ENCODE measurements around the gene AP2B1. TPM values are rescaled to one million over a fixed set of nuclear protein-coding genes. Genes with fewer than 3 reads are reported as not detected.

Gene AP2B1
- total and polyA plus RNA-seq, 9 of the 15 experiments (the other 6 are each of a cell fraction or from before 2014, with no cell fraction given), result 60.1 to 287 (median 105) TPM

- TF ChIP-seq RREB1 (CRISPR knock-in tag; IDR thresholded peaks at IDR 0.05) (no peak), ZNF253 (CRISPR knock-in tag; conservative IDR thresholded peaks at IDR 0.05) (no peak), SIRT6 (IDR thresholded peaks at IDR 0.05; ENCODE audit: low read depth, low read length) (no peak), TBP (optimal IDR thresholded peaks at IDR 0.05; ENCODE audit: low read depth, low read length) (no peak), AFF4 (CRISPR knock-in tag; IDR thresholded peaks at IDR 0.05) (no peak), ZKSCAN1 (IDR thresholded peaks at IDR 0.05; ENCODE audit: low read depth, low read length) (0 out of 2 replicates have a peak, but pooled peaks have one; percentile 35), MXD1 (CRISPR knock-in tag; IDR thresholded peaks at IDR 0.05; ENCODE audit: borderline replicate concordance, poor library complexity, severe bottlenecking) (no peak), NR3C1 (CRISPR knock-in tag; IDR thresholded peaks at IDR 0.05) (no peak), DACH1 (IDR thresholded peaks at IDR 0.05; ENCODE audit: partially characterized antibody) (no peak), BRD9 (IDR thresholded peaks at IDR 0.05; ENCODE audit: low read depth, partially characterized antibody) (no peak), ZNF23 (CRISPR knock-in tag; IDR thresholded peaks at IDR 0.05) (no peak), ZFX (CRISPR knock-in tag; IDR thresholded peaks at IDR 0.05) (peak; percentile 49), TAL1 (IDR thresholded peaks at IDR 0.05) (no peak), GATAD2A (IDR thresholded peaks at IDR 0.05) (no peak), ETV6 (IDR thresholded peaks at IDR 0.05; ENCODE audit: borderline replicate concordance in 1 of 2, low read depth in 2 of 2, low read length in 1 of 2) (no peak), ETV6 (CRISPR knock-in tag; IDR thresholded peaks at IDR 0.05; ENCODE audit: borderline replicate concordance) (no peak)
- TF ChIP-seq, protein P1, sequence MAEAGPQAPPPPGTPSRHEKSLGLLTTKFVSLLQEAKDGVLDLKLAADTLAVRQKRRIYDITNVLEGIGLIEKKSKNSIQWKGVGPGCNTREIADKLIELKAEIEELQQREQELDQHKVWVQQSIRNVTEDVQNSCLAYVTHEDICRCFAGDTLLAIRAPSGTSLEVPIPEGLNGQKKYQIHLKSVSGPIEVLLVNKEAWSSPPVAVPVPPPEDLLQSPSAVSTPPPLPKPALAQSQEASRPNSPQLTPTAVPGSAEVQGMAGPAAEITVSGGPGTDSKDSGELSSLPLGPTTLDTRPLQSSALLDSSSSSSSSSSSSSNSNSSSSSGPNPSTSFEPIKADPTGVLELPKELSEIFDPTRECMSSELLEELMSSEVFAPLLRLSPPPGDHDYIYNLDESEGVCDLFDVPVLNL (CRISPR knock-in tag; IDR thresholded peaks at IDR 0.05; ENCODE audit: low read depth), result 0 out of 2 replicates have a peak, but pooled peaks have one; percentile 16
Measured at GRCh38 chr17:35764123-35764991, 177.2 kb downstream of the AP2B1 start (continued).

Data from K562 (cell line).